GM12878 (cell line): ENCODE measurements around the gene ZNF225. TPM values are rescaled to one million over a fixed set of nuclear protein-coding genes. Genes with fewer than 3 reads are reported as not detected.

ENCODE experiments used
- ATAC-seq: fragments of 200-7000 bp; cut with Tn5 transposase; 3 replicates; pipeline ENCODE4 v1.9.1; 2020; ENCODE audit warnings: mild to moderate bottlenecking, moderate library complexity
- BruUV-seq: library from RNA; stranded (reverse); fragments of 400-500 nt; replicated peaks from 2 replicates; lab custom pipeline; 2021; lab: Mats Ljungman, UMichigan
- CTCF ChIA-PET: fragments of 300-600 bp; sonication (Branson Sonifier 250); formaldehyde crosslinking; extraction: SDS; loops from one replicate; lab custom pipeline; 2021; ENCODE audit warnings: inconsistent platforms; lab: Yijun Ruan, JAX
- POLR2A ChIA-PET: fragments of 350-600 bp; formaldehyde crosslinking; extraction: SDS; loops from one replicate; lab custom pipeline; 2021; ENCODE audit warnings: inconsistent platforms; lab: Charles Lee
- RAD21 ChIA-PET: fragments of 300-600 bp; sonication (Branson Sonifier 250); formaldehyde crosslinking; loops from one replicate; lab custom pipeline; 2023; ENCODE audit warnings: antibody characterized with exemption; ENCODE audit not compliant: unreplicated experiment; lab: Charles Lee
- SMC1A ChIA-PET: fragments of 300-600 bp; sonication (Branson Sonifier 250); formaldehyde crosslinking; loops from one replicate; lab custom pipeline; 2023; ENCODE audit not compliant: unreplicated experiment, uncharacterized antibody; lab: Charles Lee
- DNase-seq: peaks from one replicate; pipeline ENCODE4 v3.0.0-alpha.2; 2011; ENCODE audit warnings: low read depth, low spot score
- FAIRE-seq: peaks from 3 replicates; lab custom pipeline; 2011; peaks lifted over from hg19 to GRCh38; lab: Jason Lieb, UNC
- H2AFZ ChIP-seq: 2 replicates; pipeline ENCODE4 v1.6.0; 2011; ENCODE audit warnings: low read depth, low read length, control low read depth; ENCODE audit not compliant: control insufficient read depth
- H3K27ac ChIP-seq: 2 replicates; pipeline ENCODE4 v1.5.1; 2011; ENCODE audit warnings: control low read depth; ENCODE audit not compliant: control insufficient read depth, insufficient read depth
- H3K27me3 ChIP-seq, 2 experiments: replicated peaks in 1 of 2; 2 replicates each; pipeline versions ENCODE4 v1.6.0 to v1.6.1; 2011; ENCODE audit warnings: low read length in 1 of 2; ENCODE audit not compliant: control insufficient read depth in 2 of 2, insufficient read depth in 2 of 2
- H3K36me3 ChIP-seq, 2 experiments: 2 replicates each; pipeline ENCODE4 v1.5.1; 2011; ENCODE audit warnings: low read length in 1 of 2; ENCODE audit not compliant: control insufficient read depth in 2 of 2, insufficient read depth in 2 of 2
- H3K4me1 ChIP-seq: 2 replicates; pipeline ENCODE4 v1.6.1; 2011; ENCODE audit warnings: mild to moderate bottlenecking, low read length, moderate library complexity, mixed read lengths; ENCODE audit not compliant: control insufficient read depth, insufficient read depth
- H3K4me2 ChIP-seq: 2 replicates; pipeline ENCODE4 v1.6.0; 2011; ENCODE audit warnings: control low read depth; ENCODE audit not compliant: control insufficient read depth, insufficient read depth
- H3K4me3 ChIP-seq: fragments of 200-600 bp; sonication (generic); 2 replicates; pipeline ENCODE4 v1.5.1; 2016
- H3K79me2 ChIP-seq: 2 replicates; pipeline ENCODE4 v1.6.0; 2011; ENCODE audit warnings: low read length; ENCODE audit not compliant: control insufficient read depth, insufficient read depth
- H3K9ac ChIP-seq: 2 replicates; pipeline ENCODE4 v1.8.0; 2011; ENCODE audit warnings: low read length, control low read depth, mixed read lengths; ENCODE audit not compliant: control insufficient read depth, insufficient read depth
- H3K9me3 ChIP-seq: replicated peaks from 3 replicates; pipeline ENCODE4 v1.5.1; 2011; ENCODE audit warnings: mild to moderate bottlenecking, low read length; ENCODE audit not compliant: control insufficient read depth, insufficient read depth
- H4K20me1 ChIP-seq: 2 replicates; pipeline ENCODE4 v1.6.0; 2011; ENCODE audit not compliant: control insufficient read depth, insufficient read depth
- ATF7 ChIP-seq: fragments of 450-650 bp; IDR thresholded peaks from 2 replicates; pipeline ENCODE4 v1.6.1; 2016; ENCODE audit warnings: low read depth, mild to moderate bottlenecking
- CBX5 ChIP-seq: sonication (generic); IDR thresholded peaks from 2 replicates; pipeline ENCODE4 v1.6.1; 2016; ENCODE audit warnings: low read depth, moderate library complexity, mild to moderate bottlenecking, inconsistent platforms
- CHD2 ChIP-seq: IDR thresholded peaks from 2 replicates; pipeline ENCODE4 v1.6.1; 2011; ENCODE audit warnings: low read depth, low read length, improper control_type of control experiment, borderline replicate concordance
- CHD4 ChIP-seq: fragments of 200-600 bp; sonication (generic); IDR thresholded peaks from 2 replicates; pipeline ENCODE4 v1.6.1; 2016; ENCODE audit warnings: mild to moderate bottlenecking
- EED ChIP-seq: sonication (generic); IDR thresholded peaks from 2 replicates; pipeline ENCODE4 v1.6.1; 2016; ENCODE audit warnings: antibody characterized with exemption, low read depth
- JUNB ChIP-seq: IDR thresholded peaks from 2 replicates; pipeline ENCODE4 v1.6.1; 2016; ENCODE audit warnings: antibody characterized with exemption, mild to moderate bottlenecking
- NR2C2 ChIP-seq: IDR thresholded peaks from 2 replicates; pipeline ENCODE4 v1.6.1; 2011; ENCODE audit warnings: borderline replicate concordance, low read depth; ENCODE audit not compliant: control insufficient read depth, insufficient read length
- NRF1 ChIP-seq: conservative IDR thresholded peaks from 2 replicates; pipeline ENCODE4 v1.6.1; 2011; ENCODE audit warnings: mild to moderate bottlenecking, low read depth, low read length, improper control_type of control experiment
- PAX8 ChIP-seq: fragments of 450-650 bp; IDR thresholded peaks from 2 replicates; pipeline ENCODE4 v1.6.1; 2017; ENCODE audit warnings: mild to moderate bottlenecking, moderate library complexity
- RB1 ChIP-seq: fragments of 450-650 bp; formaldehyde crosslinking; IDR thresholded peaks from 2 replicates; pipeline ENCODE4 v1.6.1; 2017; ENCODE audit warnings: mild to moderate bottlenecking, borderline replicate concordance
- SREBF1 ChIP-seq: IDR thresholded peaks from 2 replicates; pipeline ENCODE4 v1.6.1; 2012; ENCODE audit warnings: mild to moderate bottlenecking, low read length
- ZNF622 ChIP-seq: fragments of 450-650 bp; IDR thresholded peaks from 2 replicates; pipeline ENCODE4 v1.6.1; 2017; ENCODE audit warnings: mild to moderate bottlenecking, inconsistent platforms
- WGBS: methylation state at CpG from one replicate; pipeline ENCODE4 v1.1.6; 2016; ENCODE audit warnings: low lambda C conversion rate; ENCODE audit not compliant: insufficient replicate concordance, insufficient coverage; ENCODE audit errors: missing lambda C conversion rate; 5-methylcytosine and 5-hydroxymethylcytosine counted together
- in situ Hi-C: fragments of 300-500 bp; cut with MboI; formaldehyde crosslinking; loops from 9 replicates; pipeline ENCODE4 v1.14.3; 2018; ENCODE audit warnings: mixed read lengths
- intact Hi-C: fragments of 100-400 bp; cut with micrococcal nuclease; formaldehyde crosslinking; loops from one replicate; pipeline ENCODE4 v1.14.2; 2022; ENCODE audit not compliant: unreplicated experiment
- polyA plus RNA-seq, 11 experiments: library from polyadenylated mRNA; depleted of rRNA in 4 of 11; unstranded in 6 of 11; stranded (reverse) in 5 of 11; fragments of >200 nt; fragmentation: Nextera tagmentation in 4 of 11; fragmentation: Illumina TruSeq in 1 of 11; extraction: Ambion mirVana in 4 of 11; extraction: Trizol in 1 of 11; gene quantifications; 1 replicate in 1 of 11; 2 replicates in 10 of 11; pipeline versions ENCODE4 v1.2.1 to v1.2.3, GENCODE V29; 2011 to 2016; ENCODE audit warnings: inconsistent platforms in 2 of 11, missing spikeins in 2 of 11, low read depth in 1 of 11
- total RNA-seq, 4 experiments: library from RNA; depleted of rRNA in 3 of 4; stranded (reverse); fragments of >200 nt in 3 of 4; fragmentation: Illumina TruSeq in 1 of 4; extraction: Trizol in 1 of 4; gene quantifications; 2 replicates each; pipeline versions ENCODE4 v1.2.1 to v1.2.3, GENCODE V29; 2013 to 2021
- TF ChIP-seq, protein P1 (sequence below): fragments of 450-650 bp; formaldehyde crosslinking; IDR thresholded peaks from 2 replicates; pipeline ENCODE4 v1.4.0; 2022; ENCODE audit warnings: mild to moderate bottlenecking, moderate library complexity
- TF ChIP-seq, protein P2 (sequence below): IDR thresholded peaks from 2 replicates; pipeline ENCODE4 v1.6.1; 2012; ENCODE audit warnings: low read depth, low read length, improper control_type of control experiment
- TF ChIP-seq, protein P3 (sequence below): fragments of 450-650 bp; IDR thresholded peaks from 2 replicates; pipeline ENCODE4 v1.6.1; 2016; ENCODE audit warnings: mild to moderate bottlenecking

The ZNF225 gene
- total and polyA plus RNA-seq, 10 of the 15 experiments (the other 5 are each of a cell fraction or from before 2014, with no cell fraction given) = 1.3 to 4.4 (median 2.6) TPM

DNA sequence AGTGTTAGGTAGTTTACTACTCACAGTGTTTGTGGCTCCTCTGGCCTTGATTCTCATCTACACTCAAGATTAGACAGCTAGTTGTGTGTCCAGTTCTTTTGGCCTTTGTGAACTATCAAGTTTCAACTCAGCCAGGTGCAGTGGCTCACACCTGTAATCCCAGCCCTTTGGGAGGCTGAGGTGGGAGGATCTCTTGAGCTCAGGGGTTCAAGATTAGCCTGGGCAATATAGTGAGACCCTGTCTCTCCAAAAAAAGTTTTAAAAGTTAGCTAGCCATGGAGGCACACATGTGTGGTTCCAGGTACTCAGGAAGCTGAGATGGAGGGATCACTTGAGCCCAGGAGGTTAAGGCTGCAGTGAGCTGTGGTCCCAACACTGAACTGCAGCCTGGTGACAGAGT lies 67.8 kb downstream of the ZNF225 start (continued):
- TF ChIP-seq, protein P1, sequence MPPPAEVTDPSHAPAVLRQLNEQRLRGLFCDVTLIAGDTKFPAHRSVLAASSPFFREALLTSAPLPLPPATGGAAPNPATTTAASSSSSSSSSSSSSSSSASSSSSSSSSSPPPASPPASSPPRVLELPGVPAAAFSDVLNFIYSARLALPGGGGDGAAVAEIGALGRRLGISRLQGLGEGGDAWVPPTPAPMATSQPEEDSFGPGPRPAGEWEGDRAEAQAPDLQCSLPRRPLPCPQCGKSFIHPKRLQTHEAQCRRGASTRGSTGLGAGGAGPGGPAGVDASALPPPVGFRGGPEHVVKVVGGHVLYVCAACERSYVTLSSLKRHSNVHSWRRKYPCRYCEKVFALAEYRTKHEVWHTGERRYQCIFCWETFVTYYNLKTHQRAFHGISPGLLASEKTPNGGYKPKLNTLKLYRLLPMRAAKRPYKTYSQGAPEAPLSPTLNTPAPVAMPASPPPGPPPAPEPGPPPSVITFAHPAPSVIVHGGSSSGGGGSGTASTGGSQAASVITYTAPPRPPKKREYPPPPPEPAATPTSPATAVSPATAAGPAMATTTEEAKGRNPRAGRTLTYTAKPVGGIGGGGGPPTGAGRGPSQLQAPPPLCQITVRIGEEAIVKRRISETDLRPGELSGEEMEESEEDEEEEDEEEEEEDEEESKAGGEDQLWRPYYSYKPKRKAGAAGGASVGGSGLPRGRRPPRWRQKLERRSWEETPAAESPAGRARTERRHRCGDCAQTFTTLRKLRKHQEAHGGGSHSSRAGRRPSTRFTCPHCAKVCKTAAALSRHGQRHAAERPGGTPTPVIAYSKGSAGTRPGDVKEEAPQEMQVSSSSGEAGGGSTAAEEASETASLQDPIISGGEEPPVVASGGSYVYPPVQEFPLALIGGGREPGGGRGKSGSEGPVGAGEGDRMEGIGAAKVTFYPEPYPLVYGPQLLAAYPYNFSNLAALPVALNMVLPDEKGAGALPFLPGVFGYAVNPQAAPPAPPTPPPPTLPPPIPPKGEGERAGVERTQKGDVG (CRISPR knock-in tag) = no peak
- TF ChIP-seq EED (no peak), NRF1 (no peak)

DNA sequence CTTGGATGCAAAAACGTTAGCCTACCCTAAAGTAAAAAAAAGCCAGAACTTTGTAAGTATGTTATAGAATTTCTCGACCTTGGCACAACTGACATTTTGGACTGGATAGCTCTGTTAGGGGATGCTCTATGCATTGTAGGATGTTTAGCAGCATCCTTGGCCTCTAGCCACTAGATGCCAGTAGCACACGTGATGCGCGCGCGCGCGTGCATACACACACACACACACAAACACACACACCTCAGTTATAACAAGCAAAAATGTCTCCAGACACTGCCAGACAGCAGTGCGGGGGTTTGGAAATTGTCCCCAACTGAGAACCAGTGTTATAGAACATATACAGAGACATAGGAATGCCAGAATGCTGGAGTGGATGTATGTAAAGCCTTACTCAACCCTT lies 68.9 kb downstream of the ZNF225 start:
- Histone ChIP-seq H3K9me3 (peaks cover 1% of the 10 kb centered on the region; the same call in 1 of the 3 replicates), H2AFZ (no peak overlapping the region), H3K27me3 (no peaks in the 10 kb centered on the region), H3K4me3 (no peak overlapping the region), H3K4me1 (no peaks in the 10 kb centered on the region), H3K79me2 (no peaks in the 10 kb centered on the region), H3K27ac (no peak overlapping the region), H3K9ac (no peak overlapping the region), H4K20me1 (no peaks in the 10 kb centered on the region), H3K4me2 (no peak overlapping the region), H3K36me3 (no peaks in the 10 kb centered on the region)
- ATAC-seq = no peak
- intact Hi-C loops (no loop called here), in situ Hi-C loops (no loop called here)
- DNase-seq = no peak
- ChIA-PET RAD21 (no interaction called here), POLR2A (interaction anchor here (0.9 kb wide), 1 partner anchor 14 kb away, joined by 3 read pairs; no protein-coding TSS in a partner anchor), SMC1A (no interaction called here), CTCF (no interaction called here)
- TF ChIP-seq JUNB (no peak), ATF7 (no peak), NR2C2 (no peak), ZNF622 (no peak), CBX5 (no peak), CHD4 (no peak), CHD2 (no peak), PAX8 (no peak), SREBF1 (no peak), RB1 (no peak)
- TF ChIP-seq, protein P2, sequence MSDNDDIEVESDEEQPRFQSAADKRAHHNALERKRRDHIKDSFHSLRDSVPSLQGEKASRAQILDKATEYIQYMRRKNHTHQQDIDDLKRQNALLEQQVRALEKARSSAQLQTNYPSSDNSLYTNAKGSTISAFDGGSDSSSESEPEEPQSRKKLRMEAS = no peak
- TF ChIP-seq, protein P3, sequence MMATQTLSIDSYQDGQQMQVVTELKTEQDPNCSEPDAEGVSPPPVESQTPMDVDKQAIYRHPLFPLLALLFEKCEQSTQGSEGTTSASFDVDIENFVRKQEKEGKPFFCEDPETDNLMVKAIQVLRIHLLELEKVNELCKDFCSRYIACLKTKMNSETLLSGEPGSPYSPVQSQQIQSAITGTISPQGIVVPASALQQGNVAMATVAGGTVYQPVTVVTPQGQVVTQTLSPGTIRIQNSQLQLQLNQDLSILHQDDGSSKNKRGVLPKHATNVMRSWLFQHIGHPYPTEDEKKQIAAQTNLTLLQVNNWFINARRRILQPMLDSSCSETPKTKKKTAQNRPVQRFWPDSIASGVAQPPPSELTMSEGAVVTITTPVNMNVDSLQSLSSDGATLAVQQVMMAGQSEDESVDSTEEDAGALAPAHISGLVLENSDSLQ = no peak
- TF ChIP-seq, protein P1 (CRISPR knock-in tag) = no peak
- no peak for FAIRE-seq
- 89% methylated on average over 10 of the region's 10 CpGs for whole genome bisulfite sequencing
- no TSS peak for BruUV-seq
